NB4 (cell line): ENCODE measurements around the gene FNTB.

Source experiments
- MYC ChIP-seq: IDR thresholded peaks from 2 replicates; pipeline ENCODE4 v1.6.1; 2011; ENCODE audit warnings: low read depth, low read length
- POLR2A ChIP-seq: IDR thresholded peaks from 2 replicates; pipeline ENCODE4 v1.6.1; 2011; ENCODE audit warnings: mild to moderate bottlenecking; ENCODE audit not compliant: insufficient read length; ENCODE audit errors: extremely low read depth
- TF ChIP-seq, protein P1 (sequence below): IDR thresholded peaks from one replicate; pipeline ENCODE4 v1.5.1; 2012; ENCODE audit warnings: low read depth, low read length
- TF ChIP-seq, protein P2 (sequence below): IDR thresholded peaks from 2 replicates; pipeline ENCODE4 v1.6.1; 2011; ENCODE audit warnings: low read depth, low read length

DNA sequence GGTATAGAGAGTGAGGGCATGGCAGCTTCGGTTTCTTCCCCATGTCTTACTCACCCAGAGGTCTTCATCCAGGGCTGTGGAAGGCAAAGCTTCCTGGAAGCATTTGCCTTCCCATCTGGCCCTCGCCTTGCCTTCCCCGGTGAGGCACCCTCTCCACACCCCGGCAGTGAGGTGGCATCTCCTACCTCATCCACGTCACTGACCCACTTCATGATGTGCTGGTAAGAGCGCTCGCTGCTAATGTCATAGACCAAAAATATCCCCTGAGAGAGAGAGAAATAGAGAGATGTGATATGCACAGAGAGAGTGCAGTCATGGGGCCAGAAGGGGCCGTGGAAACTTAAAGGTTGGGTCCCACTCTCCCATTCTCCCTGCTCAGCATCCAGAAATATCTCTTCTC is 35.8 kb upstream of the FNTB start:
- TF ChIP-seq, protein P1, sequence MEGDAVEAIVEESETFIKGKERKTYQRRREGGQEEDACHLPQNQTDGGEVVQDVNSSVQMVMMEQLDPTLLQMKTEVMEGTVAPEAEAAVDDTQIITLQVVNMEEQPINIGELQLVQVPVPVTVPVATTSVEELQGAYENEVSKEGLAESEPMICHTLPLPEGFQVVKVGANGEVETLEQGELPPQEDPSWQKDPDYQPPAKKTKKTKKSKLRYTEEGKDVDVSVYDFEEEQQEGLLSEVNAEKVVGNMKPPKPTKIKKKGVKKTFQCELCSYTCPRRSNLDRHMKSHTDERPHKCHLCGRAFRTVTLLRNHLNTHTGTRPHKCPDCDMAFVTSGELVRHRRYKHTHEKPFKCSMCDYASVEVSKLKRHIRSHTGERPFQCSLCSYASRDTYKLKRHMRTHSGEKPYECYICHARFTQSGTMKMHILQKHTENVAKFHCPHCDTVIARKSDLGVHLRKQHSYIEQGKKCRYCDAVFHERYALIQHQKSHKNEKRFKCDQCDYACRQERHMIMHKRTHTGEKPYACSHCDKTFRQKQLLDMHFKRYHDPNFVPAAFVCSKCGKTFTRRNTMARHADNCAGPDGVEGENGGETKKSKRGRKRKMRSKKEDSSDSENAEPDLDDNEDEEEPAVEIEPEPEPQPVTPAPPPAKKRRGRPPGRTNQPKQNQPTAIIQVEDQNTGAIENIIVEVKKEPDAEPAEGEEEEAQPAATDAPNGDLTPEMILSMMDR: no peak
- TF ChIP-seq POLR2A: no peak
- TF ChIP-seq, protein P2, sequence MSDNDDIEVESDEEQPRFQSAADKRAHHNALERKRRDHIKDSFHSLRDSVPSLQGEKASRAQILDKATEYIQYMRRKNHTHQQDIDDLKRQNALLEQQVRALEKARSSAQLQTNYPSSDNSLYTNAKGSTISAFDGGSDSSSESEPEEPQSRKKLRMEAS: no peak
- no peak for TF ChIP-seq MYC
